GM12878 (cell line): ENCODE data around the gene FAM156B. TPM values are rescaled to one million over a fixed set of nuclear protein-coding genes. Genes with fewer than 3 reads are reported as not detected.

Experiments
- ATF7 ChIP-seq: fragments of 450-650 bp; IDR thresholded peaks from 2 replicates; pipeline ENCODE4 v1.6.1; 2016; ENCODE audit warnings: low read depth, mild to moderate bottlenecking
- CEBPB ChIP-seq, 2 experiments: fragments of 150-350 bp in 1 of 2; IDR thresholded peaks; 2 replicates each; pipeline ENCODE4 v1.6.1; 2012 to 2014; ENCODE audit warnings: low read depth in 2 of 2, low read length in 2 of 2, borderline replicate concordance in 1 of 2, inconsistent platforms in 1 of 2
- CUX1 ChIP-seq: IDR thresholded peaks from 2 replicates; pipeline ENCODE4 v1.6.1; 2012; ENCODE audit warnings: improper control_type of control experiment, low read depth, low read length; ENCODE audit not compliant: insufficient replicate concordance
- HCFC1 ChIP-seq: fragments of 150-350 bp; IDR thresholded peaks from 2 replicates; pipeline ENCODE4 v1.6.1; 2014; ENCODE audit warnings: low read length
- HDAC6 ChIP-seq: fragments of 200-600 bp; sonication (generic); IDR thresholded peaks from one replicate; pipeline ENCODE4 v1.8.0; 2017; ENCODE audit warnings: antibody characterized with exemption; ENCODE audit not compliant: unreplicated experiment
- IRF3 ChIP-seq: fragments of 450-650 bp; IDR thresholded peaks from 2 replicates; pipeline ENCODE4 v1.6.1; 2014; ENCODE audit warnings: mild to moderate bottlenecking
- JUNB ChIP-seq: IDR thresholded peaks from 2 replicates; pipeline ENCODE4 v1.6.1; 2016; ENCODE audit warnings: antibody characterized with exemption, mild to moderate bottlenecking
- LARP7 ChIP-seq: fragments of 450-650 bp; IDR thresholded peaks from 2 replicates; pipeline ENCODE4 v1.6.1; 2017; ENCODE audit warnings: mild to moderate bottlenecking
- MYB ChIP-seq: fragments of 150-350 bp; IDR thresholded peaks from 2 replicates; pipeline ENCODE4 v1.6.1; 2014; ENCODE audit warnings: mild to moderate bottlenecking, low read depth, low read length, borderline replicate concordance
- POU2F2 ChIP-seq: IDR thresholded peaks from 3 replicates; pipeline ENCODE4 v1.6.1; 2011; ENCODE audit warnings: low read depth, mild to moderate bottlenecking, low read length, borderline replicate concordance
- RELA ChIP-seq: fragments of 450-650 bp; IDR thresholded peaks from 2 replicates; pipeline ENCODE4 v1.8.0; 2014; ENCODE audit warnings: borderline replicate concordance; ENCODE audit not compliant: partially characterized antibody
- SUZ12 ChIP-seq: fragments of 200-600 bp; sonication (generic); IDR thresholded peaks from one replicate; pipeline ENCODE4 v1.6.1; 2018; ENCODE audit warnings: antibody characterized with exemption, mild to moderate bottlenecking; ENCODE audit not compliant: unreplicated experiment
- TBL1XR1 ChIP-seq: IDR thresholded peaks from 2 replicates; pipeline ENCODE4 v1.6.1; 2012; ENCODE audit warnings: low read depth, low read length, improper control_type of control experiment
- TCF12 ChIP-seq: IDR thresholded peaks from 2 replicates; pipeline ENCODE4 v1.6.1; 2011; ENCODE audit warnings: low read depth, mild to moderate bottlenecking, low read length
- TCF7 ChIP-seq: IDR thresholded peaks from 2 replicates; pipeline ENCODE4 v1.6.1; 2014; ENCODE audit warnings: antibody characterized with exemption, borderline replicate concordance
- ZNF384 ChIP-seq: IDR thresholded peaks from 2 replicates; pipeline ENCODE4 v1.6.1; 2012; ENCODE audit warnings: low read depth, mild to moderate bottlenecking, low read length, improper control_type of control experiment, borderline replicate concordance
- polyA plus RNA-seq, 11 experiments: library from polyadenylated mRNA; depleted of rRNA in 4 of 11; unstranded in 6 of 11; stranded (reverse) in 5 of 11; fragments of >200 nt; fragmentation: Nextera tagmentation in 4 of 11; fragmentation: Illumina TruSeq in 1 of 11; extraction: Ambion mirVana in 4 of 11; extraction: Trizol in 1 of 11; gene quantifications; 1 replicate in 1 of 11; 2 replicates in 10 of 11; pipeline versions ENCODE4 v1.2.1 to v1.2.3, GENCODE V29; 2011 to 2016; ENCODE audit warnings: inconsistent platforms in 2 of 11, missing spikeins in 2 of 11, low read depth in 1 of 11
- total RNA-seq, 4 experiments: library from RNA; depleted of rRNA in 3 of 4; stranded (reverse); fragments of >200 nt in 3 of 4; fragmentation: Illumina TruSeq in 1 of 4; extraction: Trizol in 1 of 4; gene quantifications; 2 replicates each; pipeline versions ENCODE4 v1.2.1 to v1.2.3, GENCODE V29; 2013 to 2021
- TF ChIP-seq, protein P1 (sequence below): IDR thresholded peaks from 2 replicates; pipeline ENCODE4 v1.6.1; 2011; ENCODE audit warnings: borderline replicate concordance, low read depth, mild to moderate bottlenecking, moderate library complexity, low read length; ENCODE audit not compliant: insufficient read depth, poor library complexity, severe bottlenecking
- TF ChIP-seq, protein P2 (sequence below): fragments of 450-650 bp; formaldehyde crosslinking; IDR thresholded peaks from 2 replicates; pipeline ENCODE4 v1.4.0; 2020; ENCODE audit warnings: mild to moderate bottlenecking, moderate library complexity

Gene FAM156B
- total and polyA plus RNA-seq, 10 of the 15 experiments (the other 5 are each of a cell fraction or from before 2014, with no cell fraction given): 0.53 to 27.9 (median 16.8) TPM

GRCh38 chrX:52934704-52935469 lies 37.8 kb downstream of the FAM156B start (continued):
- peak; percentile 59 for TF ChIP-seq HCFC1
- peak; percentile 34; the same call in 1 of the 2 replicates for TF ChIP-seq TBL1XR1
- TF ChIP-seq MYB: no peak
- no peak for TF ChIP-seq CUX1
- no peak for TF ChIP-seq CEBPB (IDR thresholded peaks at IDR 0.05; ENCODE audit: borderline replicate concordance in 1 of 2, low read depth in 2 of 2, low read length in 2 of 2)
- TF ChIP-seq TCF7: no peak
- no peak for TF ChIP-seq JUNB
- no peak for TF ChIP-seq HDAC6
- peak; percentile 58 for TF ChIP-seq IRF3
- TF ChIP-seq, protein P1, sequence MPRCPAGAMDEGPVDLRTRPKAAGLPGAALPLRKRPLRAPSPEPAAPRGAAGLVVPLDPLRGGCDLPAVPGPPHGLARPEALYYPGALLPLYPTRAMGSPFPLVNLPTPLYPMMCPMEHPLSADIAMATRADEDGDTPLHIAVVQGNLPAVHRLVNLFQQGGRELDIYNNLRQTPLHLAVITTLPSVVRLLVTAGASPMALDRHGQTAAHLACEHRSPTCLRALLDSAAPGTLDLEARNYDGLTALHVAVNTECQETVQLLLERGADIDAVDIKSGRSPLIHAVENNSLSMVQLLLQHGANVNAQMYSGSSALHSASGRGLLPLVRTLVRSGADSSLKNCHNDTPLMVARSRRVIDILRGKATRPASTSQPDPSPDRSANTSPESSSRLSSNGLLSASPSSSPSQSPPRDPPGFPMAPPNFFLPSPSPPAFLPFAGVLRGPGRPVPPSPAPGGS: peak; percentile 51
- peak; percentile 71 for TF ChIP-seq RELA
- peak; percentile 100 for TF ChIP-seq ZNF384
- TF ChIP-seq POU2F2: peak; percentile 76
- no peak for TF ChIP-seq TCF12
- TF ChIP-seq ATF7: 0 out of 2 replicates have a peak, but pooled peaks have one; percentile 59
- TF ChIP-seq, protein P2, sequence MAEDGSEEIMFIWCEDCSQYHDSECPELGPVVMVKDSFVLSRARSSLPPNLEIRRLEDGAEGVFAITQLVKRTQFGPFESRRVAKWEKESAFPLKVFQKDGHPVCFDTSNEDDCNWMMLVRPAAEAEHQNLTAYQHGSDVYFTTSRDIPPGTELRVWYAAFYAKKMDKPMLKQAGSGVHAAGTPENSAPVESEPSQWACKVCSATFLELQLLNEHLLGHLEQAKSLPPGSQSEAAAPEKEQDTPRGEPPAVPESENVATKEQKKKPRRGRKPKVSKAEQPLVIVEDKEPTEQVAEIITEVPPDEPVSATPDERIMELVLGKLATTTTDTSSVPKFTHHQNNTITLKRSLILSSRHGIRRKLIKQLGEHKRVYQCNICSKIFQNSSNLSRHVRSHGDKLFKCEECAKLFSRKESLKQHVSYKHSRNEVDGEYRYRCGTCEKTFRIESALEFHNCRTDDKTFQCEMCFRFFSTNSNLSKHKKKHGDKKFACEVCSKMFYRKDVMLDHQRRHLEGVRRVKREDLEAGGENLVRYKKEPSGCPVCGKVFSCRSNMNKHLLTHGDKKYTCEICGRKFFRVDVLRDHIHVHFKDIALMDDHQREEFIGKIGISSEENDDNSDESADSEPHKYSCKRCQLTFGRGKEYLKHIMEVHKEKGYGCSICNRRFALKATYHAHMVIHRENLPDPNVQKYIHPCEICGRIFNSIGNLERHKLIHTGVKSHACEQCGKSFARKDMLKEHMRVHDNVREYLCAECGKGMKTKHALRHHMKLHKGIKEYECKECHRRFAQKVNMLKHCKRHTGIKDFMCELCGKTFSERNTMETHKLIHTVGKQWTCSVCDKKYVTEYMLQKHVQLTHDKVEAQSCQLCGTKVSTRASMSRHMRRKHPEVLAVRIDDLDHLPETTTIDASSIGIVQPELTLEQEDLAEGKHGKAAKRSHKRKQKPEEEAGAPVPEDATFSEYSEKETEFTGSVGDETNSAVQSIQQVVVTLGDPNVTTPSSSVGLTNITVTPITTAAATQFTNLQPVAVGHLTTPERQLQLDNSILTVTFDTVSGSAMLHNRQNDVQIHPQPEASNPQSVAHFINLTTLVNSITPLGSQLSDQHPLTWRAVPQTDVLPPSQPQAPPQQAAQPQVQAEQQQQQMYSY (CRISPR knock-in tag): no peak
- peak; percentile 31 for TF ChIP-seq LARP7
- TF ChIP-seq SUZ12: no peak
